GM12878 (cell line): ENCODE measurements around the gene OLFML3. TPM values are rescaled to one million over a fixed set of nuclear protein-coding genes. Genes with fewer than 3 reads are reported as not detected.

ENCODE experiments used
- ATAC-seq: fragments of 200-7000 bp; cut with Tn5 transposase; 3 replicates; pipeline ENCODE4 v1.9.1; 2020; ENCODE audit warnings: mild to moderate bottlenecking, moderate library complexity
- BruUV-seq: library from RNA; stranded (reverse); fragments of 400-500 nt; replicated peaks from 2 replicates; lab custom pipeline; 2021; lab: Mats Ljungman, UMichigan
- CTCF ChIA-PET: fragments of 300-600 bp; sonication (Branson Sonifier 250); formaldehyde crosslinking; extraction: SDS; loops from one replicate; lab custom pipeline; 2021; ENCODE audit warnings: inconsistent platforms; lab: Yijun Ruan, JAX
- POLR2A ChIA-PET: fragments of 350-600 bp; formaldehyde crosslinking; extraction: SDS; loops from one replicate; lab custom pipeline; 2021; ENCODE audit warnings: inconsistent platforms; lab: Charles Lee
- RAD21 ChIA-PET: fragments of 300-600 bp; sonication (Branson Sonifier 250); formaldehyde crosslinking; loops from one replicate; lab custom pipeline; 2023; ENCODE audit warnings: antibody characterized with exemption; ENCODE audit not compliant: unreplicated experiment; lab: Charles Lee
- SMC1A ChIA-PET: fragments of 300-600 bp; sonication (Branson Sonifier 250); formaldehyde crosslinking; loops from one replicate; lab custom pipeline; 2023; ENCODE audit not compliant: unreplicated experiment, uncharacterized antibody; lab: Charles Lee
- DNase-seq: peaks from one replicate; pipeline ENCODE4 v3.0.0-alpha.2; 2011; ENCODE audit warnings: low read depth, low spot score
- FAIRE-seq: peaks from 3 replicates; lab custom pipeline; 2011; peaks lifted over from hg19 to GRCh38; lab: Jason Lieb, UNC
- H2AFZ ChIP-seq: 2 replicates; pipeline ENCODE4 v1.6.0; 2011; ENCODE audit warnings: low read depth, low read length, control low read depth; ENCODE audit not compliant: control insufficient read depth
- H3K27ac ChIP-seq: 2 replicates; pipeline ENCODE4 v1.5.1; 2011; ENCODE audit warnings: control low read depth; ENCODE audit not compliant: control insufficient read depth, insufficient read depth
- H3K27me3 ChIP-seq, 2 experiments: replicated peaks in 1 of 2; 2 replicates each; pipeline versions ENCODE4 v1.6.0 to v1.6.1; 2011; ENCODE audit warnings: low read length in 1 of 2; ENCODE audit not compliant: control insufficient read depth in 2 of 2, insufficient read depth in 2 of 2
- H3K36me3 ChIP-seq, 2 experiments: 2 replicates each; pipeline ENCODE4 v1.5.1; 2011; ENCODE audit warnings: low read length in 1 of 2; ENCODE audit not compliant: control insufficient read depth in 2 of 2, insufficient read depth in 2 of 2
- H3K4me1 ChIP-seq: 2 replicates; pipeline ENCODE4 v1.6.1; 2011; ENCODE audit warnings: mild to moderate bottlenecking, low read length, moderate library complexity, mixed read lengths; ENCODE audit not compliant: control insufficient read depth, insufficient read depth
- H3K4me2 ChIP-seq: 2 replicates; pipeline ENCODE4 v1.6.0; 2011; ENCODE audit warnings: control low read depth; ENCODE audit not compliant: control insufficient read depth, insufficient read depth
- H3K4me3 ChIP-seq: fragments of 200-600 bp; sonication (generic); 2 replicates; pipeline ENCODE4 v1.5.1; 2016
- H3K79me2 ChIP-seq: 2 replicates; pipeline ENCODE4 v1.6.0; 2011; ENCODE audit warnings: low read length; ENCODE audit not compliant: control insufficient read depth, insufficient read depth
- H3K9ac ChIP-seq: 2 replicates; pipeline ENCODE4 v1.8.0; 2011; ENCODE audit warnings: low read length, control low read depth, mixed read lengths; ENCODE audit not compliant: control insufficient read depth, insufficient read depth
- H3K9me3 ChIP-seq: replicated peaks from 3 replicates; pipeline ENCODE4 v1.5.1; 2011; ENCODE audit warnings: mild to moderate bottlenecking, low read length; ENCODE audit not compliant: control insufficient read depth, insufficient read depth
- H4K20me1 ChIP-seq: 2 replicates; pipeline ENCODE4 v1.6.0; 2011; ENCODE audit not compliant: control insufficient read depth, insufficient read depth
- BHLHE40 ChIP-seq, 2 experiments: fragments of 450-650 bp in 1 of 2; IDR thresholded peaks; 2 replicates each; pipeline ENCODE4 v1.6.1; 2011 to 2017; ENCODE audit warnings: low read depth in 2 of 2, borderline replicate concordance in 1 of 2, improper control_type of control experiment in 1 of 2, low read length in 1 of 2, mild to moderate bottlenecking in 1 of 2
- RELA ChIP-seq: fragments of 450-650 bp; IDR thresholded peaks from 2 replicates; pipeline ENCODE4 v1.8.0; 2014; ENCODE audit warnings: borderline replicate concordance; ENCODE audit not compliant: partially characterized antibody
- SP1 ChIP-seq: IDR thresholded peaks from one replicate; pipeline ENCODE4 v1.6.1; 2011; ENCODE audit warnings: low read depth, low read length
- ZNF687 ChIP-seq: fragments of 450-650 bp; IDR thresholded peaks from 2 replicates; pipeline ENCODE4 v1.6.1; 2017; ENCODE audit warnings: mild to moderate bottlenecking, moderate library complexity
- WGBS: methylation state at CpG from one replicate; pipeline ENCODE4 v1.1.6; 2016; ENCODE audit warnings: low lambda C conversion rate; ENCODE audit not compliant: insufficient replicate concordance, insufficient coverage; ENCODE audit errors: missing lambda C conversion rate; 5-methylcytosine and 5-hydroxymethylcytosine counted together
- in situ Hi-C: fragments of 300-500 bp; cut with MboI; formaldehyde crosslinking; loops from 9 replicates; pipeline ENCODE4 v1.14.3; 2018; ENCODE audit warnings: mixed read lengths
- intact Hi-C: fragments of 100-400 bp; cut with micrococcal nuclease; formaldehyde crosslinking; loops from one replicate; pipeline ENCODE4 v1.14.2; 2022; ENCODE audit not compliant: unreplicated experiment
- polyA plus RNA-seq, 11 experiments: library from polyadenylated mRNA; depleted of rRNA in 4 of 11; unstranded in 6 of 11; stranded (reverse) in 5 of 11; fragments of >200 nt; fragmentation: Nextera tagmentation in 4 of 11; fragmentation: Illumina TruSeq in 1 of 11; extraction: Ambion mirVana in 4 of 11; extraction: Trizol in 1 of 11; gene quantifications; 1 replicate in 1 of 11; 2 replicates in 10 of 11; pipeline versions ENCODE4 v1.2.1 to v1.2.3, GENCODE V29; 2011 to 2016; ENCODE audit warnings: inconsistent platforms in 2 of 11, missing spikeins in 2 of 11, low read depth in 1 of 11
- total RNA-seq, 4 experiments: library from RNA; depleted of rRNA in 3 of 4; stranded (reverse); fragments of >200 nt in 3 of 4; fragmentation: Illumina TruSeq in 1 of 4; extraction: Trizol in 1 of 4; gene quantifications; 2 replicates each; pipeline versions ENCODE4 v1.2.1 to v1.2.3, GENCODE V29; 2013 to 2021

OLFML3 gene
- total and polyA plus RNA-seq, 10 of the 15 experiments (the other 5 are each of a cell fraction or from before 2014, with no cell fraction given): 0.03 TPM; not detected in 9

GRCh38 chr1:114009393-114009792, 30.1 kb downstream of the OLFML3 start:
- intact Hi-C loops: no loop called here
- no peak overlapping the region for H3K27ac ChIP-seq
- ATAC-seq (no peak), DNase-seq (no peak), FAIRE-seq (no peak)
- RAD21 ChIA-PET: interaction anchor here (0.9 kb wide), 1 partner anchor 273 kb away, joined by 3 read pairs; no protein-coding TSS in a partner anchor
- in situ Hi-C loops: no loop called here
- H3K27me3 ChIP-seq: no peaks in the 10 kb centered on the region
- 0% methylated on average over 1 of the region's 1 CpG for WGBS
- no TSS peak for BruUV-seq
- no peak overlapping the region for H2AFZ ChIP-seq
- no peak overlapping the region for H3K9ac ChIP-seq
- SMC1A ChIA-PET: interaction anchor here (0.7 to 1.9 kb wide), 5 partner anchors 12 to 273 kb away, joined by 3 to 5 read pairs (median 3); no protein-coding TSS in a partner anchor
- no peaks in the 10 kb centered on the region for H3K9me3 ChIP-seq
- H4K20me1 ChIP-seq: no peaks in the 10 kb centered on the region
- H3K4me2 ChIP-seq: no peak overlapping the region
- POLR2A ChIA-PET: no interaction called here
- TF ChIP-seq BHLHE40 (IDR thresholded peaks at IDR 0.05; ENCODE audit: borderline replicate concordance in 1 of 2, low read depth in 2 of 2, low read length in 1 of 2) (peak in 1 of 2 experiments; percentile 64; a peak in 1 of 4 replicates), RELA (no peak), ZNF687 (no peak), SP1 (no peak)
- H3K4me3 ChIP-seq: no peak overlapping the region
- no peaks in the 10 kb centered on the region for H3K79me2 ChIP-seq
- no peaks in the 10 kb centered on the region for H3K36me3 ChIP-seq
- H3K4me1 ChIP-seq: no peaks in the 10 kb centered on the region
- CTCF ChIA-PET: interaction anchor here (0.8 to 1.8 kb wide), 3 partner anchors 12 to 53 kb away, joined by 3 to 6 read pairs (median 4); partner anchors contain the start of gene OLFML3
